Cardiac muscle cell (in vitro differentiated cells and primary cell): Measurements from ENCODE around the gene MFGE8. TPM values are rescaled to one million over a fixed set of nuclear protein-coding genes. Genes with fewer than 3 reads are reported as not detected.

Experiments
- DNase-seq, 2 donors: peaks; one replicate each; pipeline versions ENCODE4 v3.0.0 to v3.0.0-alpha.2; 2010 to 2017; ENCODE audit warnings: low read depth in 1 of 2, low spot score in 1 of 2
- H3K27ac ChIP-seq: fragments of 200-600 bp; sonication (generic); 2 replicates; pipeline ENCODE4 v1.5.1; 2016
- H3K27me3 ChIP-seq: fragments of 200-600 bp; sonication (generic); 2 replicates; pipeline ENCODE4 v1.6.0; 2016; ENCODE audit warnings: control low read depth
- H3K36me3 ChIP-seq: fragments of 200-600 bp; sonication (generic); 2 replicates; pipeline ENCODE4 v1.5.1; 2016; ENCODE audit warnings: control low read depth
- H3K4me1 ChIP-seq: fragments of 200-600 bp; sonication (generic); 2 replicates; pipeline ENCODE4 v1.8.1; 2017; ENCODE audit warnings: low read depth, mild to moderate bottlenecking, mixed run types
- H3K4me3 ChIP-seq: fragments of 200-600 bp; sonication (generic); 2 replicates; pipeline ENCODE4 v1.5.1; 2016; ENCODE audit warnings: mild to moderate bottlenecking
- H3K9me3 ChIP-seq: fragments of 200-600 bp; sonication (generic); 2 replicates; pipeline ENCODE4 v1.5.1; 2017; ENCODE audit warnings: low read depth, mild to moderate bottlenecking, control low read depth
- polyA plus RNA-seq: library from polyadenylated mRNA; unstranded; fragments of >200 nt; fragmentation: Nextera tagmentation; extraction: Ambion mirVana; gene quantifications from 2 replicates; pipeline ENCODE4 v1.2.1, GENCODE V29; 2016
- total RNA-seq: library from RNA; depleted of rRNA; stranded (reverse); fragments of >200 nt; gene quantifications from 2 replicates; pipeline ENCODE4 v1.2.3, GENCODE V29; 2016
- TF ChIP-seq, protein P1 (sequence below): IDR thresholded peaks from 2 replicates; pipeline ENCODE4 v1.5.1; 2012; ENCODE audit warnings: low read depth, mild to moderate bottlenecking, low read length

MFGE8 gene
- total and polyA plus RNA-seq, 2 experiments from 2014 or later: 307 to 326 TPM

- H3K27ac ChIP-seq: no peak overlapping the region
- DNase-seq: peak; percentile 60 to 68
- TF ChIP-seq, protein P1, sequence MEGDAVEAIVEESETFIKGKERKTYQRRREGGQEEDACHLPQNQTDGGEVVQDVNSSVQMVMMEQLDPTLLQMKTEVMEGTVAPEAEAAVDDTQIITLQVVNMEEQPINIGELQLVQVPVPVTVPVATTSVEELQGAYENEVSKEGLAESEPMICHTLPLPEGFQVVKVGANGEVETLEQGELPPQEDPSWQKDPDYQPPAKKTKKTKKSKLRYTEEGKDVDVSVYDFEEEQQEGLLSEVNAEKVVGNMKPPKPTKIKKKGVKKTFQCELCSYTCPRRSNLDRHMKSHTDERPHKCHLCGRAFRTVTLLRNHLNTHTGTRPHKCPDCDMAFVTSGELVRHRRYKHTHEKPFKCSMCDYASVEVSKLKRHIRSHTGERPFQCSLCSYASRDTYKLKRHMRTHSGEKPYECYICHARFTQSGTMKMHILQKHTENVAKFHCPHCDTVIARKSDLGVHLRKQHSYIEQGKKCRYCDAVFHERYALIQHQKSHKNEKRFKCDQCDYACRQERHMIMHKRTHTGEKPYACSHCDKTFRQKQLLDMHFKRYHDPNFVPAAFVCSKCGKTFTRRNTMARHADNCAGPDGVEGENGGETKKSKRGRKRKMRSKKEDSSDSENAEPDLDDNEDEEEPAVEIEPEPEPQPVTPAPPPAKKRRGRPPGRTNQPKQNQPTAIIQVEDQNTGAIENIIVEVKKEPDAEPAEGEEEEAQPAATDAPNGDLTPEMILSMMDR: peak; percentile 81
Measured at GRCh38 chr15:88878720-88879184, 34.4 kb downstream of the MFGE8 start.

GRCh38 chr15:88877906-88878305 lies 35.3 kb downstream of the MFGE8 start:
- DNase-seq: no peak
- Histone ChIP-seq H3K4me1 (no peaks in the 10 kb centered on the region), H3K27ac (no peak overlapping the region)

More at GRCh38 chr15:88878720-88879184, 34.4 kb downstream of the MFGE8 start:
- Histone ChIP-seq H3K36me3 (no peaks in the 10 kb centered on the region), H3K4me1 (no peaks in the 10 kb centered on the region), H3K4me3 (no peak overlapping the region), H3K9me3 (no peaks in the 10 kb centered on the region), H3K27me3 (no peaks in the 10 kb centered on the region)

DNA sequence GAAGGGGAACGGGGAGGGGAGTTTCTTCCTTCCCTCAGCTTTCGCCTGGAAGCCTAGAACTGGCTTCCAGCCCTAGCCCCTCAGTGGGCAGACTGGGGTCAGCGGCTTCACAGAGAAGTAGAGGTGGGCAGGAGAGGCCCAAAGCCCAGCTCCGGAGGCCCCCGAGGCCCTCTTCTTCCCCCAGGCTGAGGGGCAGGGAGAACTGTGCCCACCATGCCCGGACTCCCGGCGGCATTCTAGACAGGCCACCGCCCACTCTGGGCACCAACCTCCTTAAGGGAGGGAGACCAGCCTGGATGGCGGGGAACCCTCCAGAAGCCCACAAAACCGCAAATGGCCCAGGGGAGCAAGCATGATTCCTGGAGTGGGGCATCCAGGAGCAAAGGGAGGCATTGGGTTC lies 35.8 kb downstream of the MFGE8 start:
- Histone ChIP-seq H3K27me3 (no peaks in the 10 kb centered on the region), H3K36me3 (no peaks in the 10 kb centered on the region), H3K4me1 (no peaks in the 10 kb centered on the region), H3K4me3 (no peak overlapping the region), H3K27ac (no peak overlapping the region), H3K9me3 (no peaks in the 10 kb centered on the region)
- no peak for DNase-seq
- TF ChIP-seq, protein P1: no peak

More at GRCh38 chr15:88877906-88878305, 35.3 kb downstream of the MFGE8 start:
- TF ChIP-seq, protein P1: no peak
- H3K9me3 ChIP-seq: no peaks in the 10 kb centered on the region
- no peak overlapping the region for H3K4me3 ChIP-seq
- no peaks in the 10 kb centered on the region for H3K27me3 ChIP-seq
- no peaks in the 10 kb centered on the region for H3K36me3 ChIP-seq

DNA sequence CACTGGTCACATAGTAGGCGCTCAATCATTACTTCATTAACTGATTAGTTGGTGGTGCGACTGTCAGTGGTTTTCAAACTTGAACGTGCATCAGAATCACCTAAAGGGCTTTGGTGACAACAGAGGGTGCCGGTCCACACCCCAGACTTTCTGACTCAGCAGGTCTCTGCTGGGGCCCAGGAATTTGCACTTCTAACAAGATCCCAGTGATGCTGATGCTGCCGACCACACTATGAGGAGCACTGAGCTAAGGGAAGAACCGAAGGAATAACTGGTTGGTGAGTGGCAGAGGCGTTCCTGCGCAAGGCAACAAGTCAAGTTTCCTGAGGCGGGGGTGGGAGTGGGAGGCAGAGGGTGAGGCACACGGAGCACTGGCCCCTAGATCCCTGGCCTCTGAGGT lies 36.6 kb downstream of the MFGE8 start:
- Histone ChIP-seq H3K9me3 (no peaks in the 10 kb centered on the region), H3K36me3 (no peaks in the 10 kb centered on the region), H3K27ac (no peak overlapping the region), H3K27me3 (no peaks in the 10 kb centered on the region), H3K4me1 (no peaks in the 10 kb centered on the region), H3K4me3 (no peak overlapping the region)
- DNase-seq: no peak
- TF ChIP-seq, protein P1: no peak

- H3K27ac ChIP-seq: no peak overlapping the region
- DNase-seq: no peak
- H3K36me3 ChIP-seq: no peaks in the 10 kb centered on the region
- no peaks in the 10 kb centered on the region for H3K27me3 ChIP-seq
- no peaks in the 10 kb centered on the region for H3K4me1 ChIP-seq
- TF ChIP-seq, protein P1: no peak
- H3K9me3 ChIP-seq: no peaks in the 10 kb centered on the region
- H3K4me3 ChIP-seq: no peak overlapping the region
Measured at GRCh38 chr15:88874684-88875083, 38.5 kb downstream of the MFGE8 start.
